Prostate gland (tissue), 2 donors: Measurements from ENCODE around the gene ZAR1L.

Source experiments
- POLR2A ChIP-seq: fragments of 450-650 bp; IDR thresholded peaks from one replicate; pipeline ENCODE4 v1.6.1; 2016; ENCODE audit warnings: antibody characterized with exemption, mild to moderate bottlenecking
- POLR2AphosphoS5 ChIP-seq: sonication (generic); formaldehyde crosslinking; IDR thresholded peaks from one replicate; pipeline ENCODE4 v1.6.1; 2017; ENCODE audit warnings: antibody characterized with exemption
- TF ChIP-seq, protein P1 (sequence below), 4 experiments: fragments of 200-600 bp in 2 of 4; fragments of 450-650 bp in 2 of 4; sonication (generic) in 2 of 4; IDR thresholded peaks; 1 replicate in 3 of 4; 2 replicates in 1 of 4; pipeline ENCODE4 v1.5.1; 2016 to 2019; ENCODE audit warnings: antibody characterized with exemption in 4 of 4, mild to moderate bottlenecking in 2 of 4, moderate library complexity in 2 of 4

- no peak for TF ChIP-seq POLR2A
- TF ChIP-seq, protein P1, sequence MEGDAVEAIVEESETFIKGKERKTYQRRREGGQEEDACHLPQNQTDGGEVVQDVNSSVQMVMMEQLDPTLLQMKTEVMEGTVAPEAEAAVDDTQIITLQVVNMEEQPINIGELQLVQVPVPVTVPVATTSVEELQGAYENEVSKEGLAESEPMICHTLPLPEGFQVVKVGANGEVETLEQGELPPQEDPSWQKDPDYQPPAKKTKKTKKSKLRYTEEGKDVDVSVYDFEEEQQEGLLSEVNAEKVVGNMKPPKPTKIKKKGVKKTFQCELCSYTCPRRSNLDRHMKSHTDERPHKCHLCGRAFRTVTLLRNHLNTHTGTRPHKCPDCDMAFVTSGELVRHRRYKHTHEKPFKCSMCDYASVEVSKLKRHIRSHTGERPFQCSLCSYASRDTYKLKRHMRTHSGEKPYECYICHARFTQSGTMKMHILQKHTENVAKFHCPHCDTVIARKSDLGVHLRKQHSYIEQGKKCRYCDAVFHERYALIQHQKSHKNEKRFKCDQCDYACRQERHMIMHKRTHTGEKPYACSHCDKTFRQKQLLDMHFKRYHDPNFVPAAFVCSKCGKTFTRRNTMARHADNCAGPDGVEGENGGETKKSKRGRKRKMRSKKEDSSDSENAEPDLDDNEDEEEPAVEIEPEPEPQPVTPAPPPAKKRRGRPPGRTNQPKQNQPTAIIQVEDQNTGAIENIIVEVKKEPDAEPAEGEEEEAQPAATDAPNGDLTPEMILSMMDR (IDR thresholded peaks at IDR 0.05), result no peak
- no peak for TF ChIP-seq POLR2AphosphoS5
Measured at GRCh38 chr13:32285633-32285965, 29.6 kb downstream of the ZAR1L start.
